Esophagus muscularis mucosa (tissue), 4 donors: ENCODE results near the gene SFXN1. TPM values are rescaled to one million over a fixed set of nuclear protein-coding genes. Genes with fewer than 3 reads are reported as not detected.

Experiments used
- DNase-seq: peaks from one replicate; pipeline ENCODE4 v3.0.0-alpha.2; 2017; ENCODE audit errors: extremely low spot score
- H3K27ac ChIP-seq, 4 donors: fragments of 200-600 bp; sonication (generic); replicated peaks in 1 of 4; 1 replicate in 3 of 4; 2 replicates in 1 of 4; pipeline ENCODE4 v1.5.1; 2016 to 2019; ENCODE audit warnings: mild to moderate bottlenecking in 1 of 4
- H3K27me3 ChIP-seq, 4 donors: fragments of 200-600 bp; sonication (generic); one replicate each; pipeline versions ENCODE4 v1.5.1 to v1.6.0; 2016 to 2019
- H3K36me3 ChIP-seq, 4 donors: fragments of 200-600 bp; sonication (generic); one replicate each; pipeline ENCODE4 v1.5.1; 2016 to 2019
- H3K4me1 ChIP-seq, 4 donors: fragments of 200-600 bp; sonication (generic); one replicate each; pipeline ENCODE4 v1.5.1; 2016 to 2019
- H3K4me3 ChIP-seq, 4 donors: fragments of 200-600 bp; sonication (generic); 1 replicate in 2 of 4; 2 replicates in 2 of 4; pipeline ENCODE4 v1.5.1; 2016 to 2019; ENCODE audit warnings: mild to moderate bottlenecking in 4 of 4, moderate library complexity in 1 of 4
- H3K9me3 ChIP-seq, 4 donors: fragments of 200-600 bp; sonication (generic); 1 replicate in 3 of 4; 2 replicates in 1 of 4; pipeline ENCODE4 v1.5.1; 2016 to 2019
- CTCF ChIP-seq, 3 experiments: fragments of 200-600 bp in 2 of 3; fragments of 450-650 bp in 1 of 3; sonication (generic) in 2 of 3; IDR thresholded peaks; one replicate each; pipeline ENCODE4 v1.5.1; 2017 to 2019; ENCODE audit warnings: antibody characterized with exemption in 3 of 3, mild to moderate bottlenecking in 2 of 3, moderate library complexity in 1 of 3
- EP300 ChIP-seq: sonication (generic); formaldehyde crosslinking; IDR thresholded peaks from one replicate; pipeline ENCODE4 v1.6.1; 2017; ENCODE audit warnings: antibody characterized with exemption
- POLR2A ChIP-seq: fragments of 450-650 bp; IDR thresholded peaks from one replicate; pipeline ENCODE4 v1.6.1; 2017; ENCODE audit warnings: antibody characterized with exemption, moderate library complexity, mild to moderate bottlenecking, low read depth
- POLR2AphosphoS5 ChIP-seq, 2 donors: sonication (generic); formaldehyde crosslinking; IDR thresholded peaks; one replicate each; pipeline ENCODE4 v1.6.1; 2017; ENCODE audit warnings: antibody characterized with exemption in 2 of 2
- WGBS: methylation state at CpG from one replicate; pipeline ENCODE4 v1.1.5; 2018; 5-methylcytosine and 5-hydroxymethylcytosine counted together
- intact Hi-C: fragments of 100-400 bp; cut with DNase I; formaldehyde crosslinking; loops from one replicate; pipeline ENCODE4 v1.15.1; 2023
- total RNA-seq, 4 donors: library from RNA; depleted of rRNA; stranded (reverse); fragments of >200 nt; gene quantifications; one replicate each; pipeline versions ENCODE4 v1.1.0 to v1.2.1, GENCODE V29; 2016

Gene SFXN1
- total RNA-seq, 4 donors from 2014 or later: 11.2 to 18.1 (median 15.3) TPM

GRCh38 chr5:175538576-175538975 is 60.2 kb downstream of the SFXN1 start:
- Histone ChIP-seq H3K27me3 (peaks cover 0 to 53% (median 0%) of the 10 kb centered on the region in 4 donors), H3K9me3 (no peaks in the 10 kb centered on the region), H3K36me3 (no peaks in the 10 kb centered on the region), H3K4me3 (no peak overlapping the region), H3K4me1 (peaks cover 5 to 9% (median 7%) of the 10 kb centered on the region in 4 donors), H3K27ac (no peak overlapping the region)
- no peak for DNase-seq
- no peak for TF ChIP-seq CTCF (IDR thresholded peaks at IDR 0.05)
- no peak for TF ChIP-seq EP300
- TF ChIP-seq POLR2A: no peak
- no peak for TF ChIP-seq POLR2AphosphoS5 (IDR thresholded peaks at IDR 0.05)
- WGBS: 84% methylated on average over 5 of the region's 5 CpGs
- intact Hi-C loops: loop anchor here (10.0 kb wide), 1 partner anchor 166 kb away; no protein-coding TSS in a partner anchor

DNA sequence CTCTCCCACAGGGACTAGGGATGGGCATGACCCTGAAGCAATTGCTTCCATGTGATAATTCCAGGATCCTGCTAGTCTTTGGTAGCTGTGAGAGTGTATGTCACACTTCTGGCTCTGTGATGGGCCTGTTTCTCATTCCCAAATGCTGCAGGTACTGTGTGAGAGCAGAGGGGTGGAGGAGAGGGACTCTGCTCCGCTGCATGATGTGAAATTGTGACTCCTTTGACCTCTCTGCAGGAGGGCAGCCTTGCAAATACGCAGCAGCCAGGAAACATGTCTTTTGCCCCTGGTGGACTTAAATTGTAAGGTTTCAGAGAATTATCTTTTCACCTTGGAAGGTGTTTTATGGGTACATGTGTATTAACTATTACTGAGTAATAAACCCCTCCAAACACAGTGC is 61.6 kb downstream of the SFXN1 start:
- Histone ChIP-seq H3K9me3 (no peaks in the 10 kb centered on the region), H3K4me1 (no peaks in the 10 kb centered on the region), H3K27me3 (peaks cover 0 to 45% (median 0%) of the 10 kb centered on the region in 4 donors), H3K27ac (no peak overlapping the region), H3K4me3 (no peak overlapping the region), H3K36me3 (no peaks in the 10 kb centered on the region)
- no peak for TF ChIP-seq EP300
- no peak for TF ChIP-seq POLR2A
- TF ChIP-seq POLR2AphosphoS5 (IDR thresholded peaks at IDR 0.05): no peak
- TF ChIP-seq CTCF (IDR thresholded peaks at IDR 0.05): no peak
- WGBS: 94% methylated on average over 2 of the region's 2 CpGs
- no peak for DNase-seq
- intact Hi-C loops: loop anchor here (10.0 kb wide), 1 partner anchor 165 kb away; no protein-coding TSS in a partner anchor

- Histone ChIP-seq H3K36me3 (no peaks in the 10 kb centered on the region), H3K4me3 (no peak overlapping the region), H3K4me1 (no peaks in the 10 kb centered on the region), H3K27ac (no peak overlapping the region), H3K27me3 (peaks cover 0 to 42% (median 0%) of the 10 kb centered on the region in 4 donors), H3K9me3 (no peaks in the 10 kb centered on the region)
- 68% methylated on average over 4 of the region's 4 CpGs for WGBS
- TF ChIP-seq CTCF (IDR thresholded peaks at IDR 0.05) (no peak), POLR2AphosphoS5 (IDR thresholded peaks at IDR 0.05) (no peak), POLR2A (no peak), EP300 (no peak)
- no peak for DNase-seq
- intact Hi-C loops: no loop called here
Measured at GRCh38 chr5:175541264-175541663, 62.9 kb downstream of the SFXN1 start.

DNA sequence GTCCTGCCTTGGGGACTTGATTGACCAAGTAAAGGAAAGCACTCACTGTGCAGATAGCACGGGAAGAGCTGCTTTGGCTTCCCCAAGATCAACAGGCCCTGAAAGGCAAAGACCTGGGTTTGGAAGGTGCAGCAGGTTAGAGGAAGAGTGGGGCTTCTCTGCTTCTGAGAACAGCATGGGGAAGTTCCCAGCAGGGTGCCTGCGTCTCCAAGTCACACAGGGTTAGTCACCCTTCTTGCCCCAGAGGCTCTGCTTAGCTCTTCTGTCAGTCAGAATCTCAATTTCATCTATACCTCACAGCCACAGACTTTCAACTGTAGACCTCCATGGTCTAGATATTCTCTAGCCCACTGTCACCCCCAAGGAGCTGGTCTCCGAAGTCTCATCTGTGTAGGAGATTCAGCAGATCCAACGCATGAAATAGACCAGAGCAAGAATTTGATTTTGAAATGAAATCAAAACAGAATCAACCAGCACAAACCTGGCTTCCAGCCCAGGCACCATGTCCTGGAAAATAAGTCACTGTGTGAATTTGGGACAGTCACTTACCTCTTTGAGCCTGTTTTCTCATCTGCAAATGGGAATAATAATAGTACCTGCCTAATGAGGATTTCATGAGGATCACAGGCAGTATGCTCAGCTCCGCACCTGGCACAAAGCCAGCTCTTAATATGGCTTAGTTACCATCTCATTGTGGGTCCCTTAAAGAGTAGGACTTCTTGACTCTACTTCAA is 64.0 kb downstream of the SFXN1 start:
- TF ChIP-seq POLR2A (no peak), POLR2AphosphoS5 (IDR thresholded peaks at IDR 0.05) (no peak), CTCF (IDR thresholded peaks at IDR 0.05) (no peak), EP300 (no peak)
- intact Hi-C loops: no loop called here
- 19% methylated on average over 4 of the region's 5 CpGs for WGBS
- DNase-seq: no peak
- no peaks in the 10 kb centered on the region for H3K4me1 ChIP-seq
- no peak overlapping the region for H3K4me3 ChIP-seq
- H3K36me3 ChIP-seq: no peaks in the 10 kb centered on the region
- H3K9me3 ChIP-seq: no peaks in the 10 kb centered on the region
- H3K27ac ChIP-seq: no peak overlapping the region
- peaks cover 0 to 44% (median 0%) of the 10 kb centered on the region in 4 donors for H3K27me3 ChIP-seq

DNA sequence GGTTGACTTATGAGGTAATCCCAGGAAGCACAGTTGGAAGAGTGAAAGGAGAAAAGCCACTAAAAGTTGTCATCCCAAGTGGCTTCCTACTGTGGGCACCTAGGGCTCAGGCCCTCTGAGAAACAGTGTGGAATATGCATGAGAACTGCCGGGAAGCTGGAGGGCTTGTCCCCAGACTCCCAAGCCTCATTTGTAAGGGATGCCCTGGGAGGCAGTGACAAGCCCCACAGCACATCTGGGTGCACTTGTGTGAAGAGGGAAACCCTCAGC is 64.5 kb downstream of the SFXN1 start:
- H3K27me3 ChIP-seq: peaks cover 0 to 45% (median 0%) of the 10 kb centered on the region in 4 donors
- DNase-seq: no peak
- no peak overlapping the region for H3K4me3 ChIP-seq
- H3K4me1 ChIP-seq: no peaks in the 10 kb centered on the region
- TF ChIP-seq POLR2AphosphoS5 (IDR thresholded peaks at IDR 0.05) (no peak), POLR2A (no peak), CTCF (IDR thresholded peaks at IDR 0.05) (no peak), EP300 (no peak)
- no peaks in the 10 kb centered on the region for H3K9me3 ChIP-seq
- intact Hi-C loops: no loop called here
- H3K27ac ChIP-seq: no peak overlapping the region
- 100% methylated on average over 1 of the region's 1 CpG for WGBS
- no peaks in the 10 kb centered on the region for H3K36me3 ChIP-seq
